WTC11 (cell line): Measurements from ENCODE around the gene DLX2. TPM values are rescaled to one million over a fixed set of nuclear protein-coding genes. Genes with fewer than 3 reads are reported as not detected.
"Not testable (repeated sequence)": the region's sequence is repeated elsewhere in the genome, so short reads cannot be mapped to it uniquely, and the experiment has no call there.

Source experiments
- ATAC-seq: fragments of 200-7000 bp; cut with Tn5 transposase; 2 replicates; pipeline ENCODE4 v1.10.0; 2021; ENCODE audit warnings: mild to moderate bottlenecking, moderate library complexity
- CTCF ChIA-PET: fragments of 300-600 bp; sonication (Branson Sonifier 250); formaldehyde crosslinking; loops from one replicate; lab custom pipeline; 2021; ENCODE audit warnings: antibody characterized with exemption; lab: Charles Lee
- POLR2A ChIA-PET: fragments of 350-600 bp; sonication (Branson Sonifier 250); formaldehyde crosslinking; loops from one replicate; lab custom pipeline; 2021; ENCODE audit warnings: antibody characterized with exemption; lab: Charles Lee
- DNase-seq: peaks from one replicate; pipeline ENCODE4 v3.0.0; 2021; ENCODE audit warnings: low spot score
- H3K27ac Mint-ChIP-seq: 2 replicates; pipeline ENCODE4 v1.8.0; 2021; ENCODE audit warnings: mixed read lengths
- H3K27me3 Mint-ChIP-seq: 2 replicates; pipeline ENCODE4 v1.8.0; 2021; ENCODE audit warnings: low read depth, mild to moderate bottlenecking, moderate library complexity, mixed read lengths
- H3K36me3 Mint-ChIP-seq: 2 replicates; pipeline ENCODE4 v1.8.0; 2021; ENCODE audit warnings: mixed read lengths
- H3K4me1 Mint-ChIP-seq: 2 replicates; pipeline ENCODE4 v1.8.0; 2022; ENCODE audit warnings: mixed read lengths
- H3K4me3 Mint-ChIP-seq: 2 replicates; pipeline ENCODE4 v1.8.0; 2021; ENCODE audit warnings: mild to moderate bottlenecking, moderate library complexity, mixed read lengths
- H3K9me3 Mint-ChIP-seq: 2 replicates; pipeline ENCODE4 v1.8.0; 2021; ENCODE audit warnings: mixed read lengths
- CREM ChIP-seq: sonication (generic); formaldehyde crosslinking; IDR thresholded peaks from 2 replicates; pipeline ENCODE4 v1.8.1; 2022; ENCODE audit warnings: mild to moderate bottlenecking, missing genetic modification reagents, moderate library complexity
- ESRRA ChIP-seq: sonication (generic); formaldehyde crosslinking; IDR thresholded peaks from 2 replicates; pipeline ENCODE4 v1.8.1; 2022; ENCODE audit warnings: mild to moderate bottlenecking, missing genetic modification reagents, borderline replicate concordance
- ETV6 ChIP-seq: sonication (generic); formaldehyde crosslinking; IDR thresholded peaks from 2 replicates; pipeline ENCODE4 v1.8.1; 2022; ENCODE audit warnings: mild to moderate bottlenecking, missing genetic modification reagents
- FOXJ3 ChIP-seq: sonication (generic); formaldehyde crosslinking; IDR thresholded peaks from 2 replicates; pipeline ENCODE4 v1.9.0; 2021; ENCODE audit warnings: missing genetic modification reagents, mild to moderate bottlenecking, borderline replicate concordance
- FOXK1 ChIP-seq: sonication (generic); formaldehyde crosslinking; IDR thresholded peaks from 2 replicates; pipeline ENCODE4 v1.8.0; 2022; ENCODE audit warnings: mild to moderate bottlenecking, moderate library complexity, missing genetic modification reagents
- GRHL2 ChIP-seq: fragments of 250-450 bp; sonication (Bioruptor Pico); IDR thresholded peaks from 2 replicates; pipeline ENCODE4 v1.8.0; 2022; ENCODE audit warnings: mild to moderate bottlenecking, moderate library complexity; ENCODE audit not compliant: insufficient replicate concordance, severe bottlenecking
- NFATC4 ChIP-seq: fragments of 250-450 bp; sonication (Bioruptor Pico); IDR thresholded peaks from 2 replicates; pipeline ENCODE4 v1.9.0; 2021; ENCODE audit warnings: mild to moderate bottlenecking
- NFYB ChIP-seq: sonication (generic); formaldehyde crosslinking; conservative IDR thresholded peaks from 2 replicates; pipeline ENCODE4 v1.8.0; 2022; ENCODE audit warnings: low read depth, missing genetic modification reagents
- NR2C2 ChIP-seq: sonication (generic); formaldehyde crosslinking; IDR thresholded peaks from 2 replicates; pipeline ENCODE4 v1.8.0; 2022; ENCODE audit warnings: mild to moderate bottlenecking, missing genetic modification reagents
- PRRX2 ChIP-seq: fragments of 250-450 bp; sonication (Bioruptor Pico); IDR thresholded peaks from 2 replicates; pipeline ENCODE4 v1.8.0; 2021; ENCODE audit warnings: mild to moderate bottlenecking
- SOX15 ChIP-seq: fragments of 250-450 bp; sonication (Bioruptor Pico); IDR thresholded peaks from 2 replicates; pipeline ENCODE4 v1.9.0; 2021; ENCODE audit warnings: mild to moderate bottlenecking
- TEAD1 ChIP-seq: sonication (generic); formaldehyde crosslinking; IDR thresholded peaks from 2 replicates; pipeline ENCODE4 v1.8.0; 2022; ENCODE audit warnings: mild to moderate bottlenecking, missing genetic modification reagents
- TP53 ChIP-seq: sonication (generic); formaldehyde crosslinking; IDR thresholded peaks from 2 replicates; pipeline ENCODE4 v1.8.1; 2023; ENCODE audit warnings: mild to moderate bottlenecking, missing genetic modification reagents
- ZNF121 ChIP-seq: sonication (generic); formaldehyde crosslinking; IDR thresholded peaks from 2 replicates; pipeline ENCODE4 v1.8.0; 2023; ENCODE audit warnings: missing genetic modification reagents
- total RNA-seq: library from RNA; stranded (reverse); gene quantifications from 3 replicates; pipeline ENCODE4 v1.2.3, GENCODE V29; 2021
- TF ChIP-seq, protein P1 (sequence below): sonication (generic); formaldehyde crosslinking; IDR thresholded peaks from 2 replicates; pipeline ENCODE4 v1.8.0; 2022; ENCODE audit warnings: mild to moderate bottlenecking, missing genetic modification reagents
- TF ChIP-seq, protein P2 (sequence below): fragments of 250-450 bp; sonication (Bioruptor Pico); IDR thresholded peaks from 2 replicates; pipeline ENCODE4 v2.1.2; 2022; ENCODE audit warnings: mild to moderate bottlenecking, moderate library complexity
- TF ChIP-seq, protein P3 (sequence below): fragments of 200-600 bp; IDR thresholded peaks from 2 replicates; pipeline ENCODE4 v1.8.0; 2022; ENCODE audit warnings: antibody characterized with exemption
- TF ChIP-seq, protein P4 (sequence below): sonication (generic); formaldehyde crosslinking; IDR thresholded peaks from 2 replicates; pipeline ENCODE4 v1.8.0; 2022; ENCODE audit warnings: mild to moderate bottlenecking, missing genetic modification reagents
- TF ChIP-seq, protein P5 (sequence below): fragments of 250-450 bp; sonication (Bioruptor Pico); IDR thresholded peaks from 2 replicates; pipeline ENCODE4 v1.9.0; 2021; ENCODE audit warnings: mild to moderate bottlenecking
- TF ChIP-seq, protein P6 (sequence below): sonication (generic); formaldehyde crosslinking; conservative IDR thresholded peaks from 2 replicates; pipeline ENCODE4 v1.8.1; 2023; ENCODE audit warnings: mild to moderate bottlenecking, low read depth, missing genetic modification reagents, moderate library complexity

DLX2 gene
- total RNA-seq, 1 experiment from 2014 or later = 0.28 TPM

DNA sequence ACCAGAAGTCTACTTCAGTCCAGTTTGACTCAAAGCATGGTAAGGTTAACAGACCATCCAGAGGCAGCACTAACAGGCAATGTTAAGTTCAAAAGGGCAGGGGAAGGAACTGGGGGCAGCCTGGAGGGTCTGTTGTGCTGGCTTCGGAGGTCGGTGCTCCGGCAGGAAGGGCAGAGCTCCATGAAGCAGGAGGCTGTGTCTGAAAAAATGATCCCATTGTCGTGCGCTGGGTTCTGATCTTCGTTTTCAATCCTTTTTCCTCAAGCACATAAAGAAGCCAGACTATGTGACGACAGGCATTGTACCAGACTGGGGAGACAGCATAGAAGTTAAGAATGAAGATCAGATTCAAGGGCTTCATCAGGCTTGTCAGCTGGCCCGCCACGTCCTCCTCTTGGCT is 39.3 kb downstream of the DLX2 start:
- H3K4me3 Mint-ChIP-seq = no peak overlapping the region
- no peaks in the 10 kb centered on the region for H3K27me3 Mint-ChIP-seq
- H3K36me3 Mint-ChIP-seq = no peaks in the 10 kb centered on the region
- DNase-seq (no peak), ATAC-seq (no peak)
- ChIA-PET POLR2A (no interaction called here), CTCF (interaction anchor here (1.8 kb wide), 1 partner anchor 64 kb away, joined by 8 read pairs; no protein-coding TSS in a partner anchor)
- no peak overlapping the region for H3K27ac Mint-ChIP-seq
- H3K9me3 Mint-ChIP-seq = no peaks in the 10 kb centered on the region
- H3K4me1 Mint-ChIP-seq = no peaks in the 10 kb centered on the region
- TF ChIP-seq FOXK1 (CRISPR knock-in tag) = no peak

DNA sequence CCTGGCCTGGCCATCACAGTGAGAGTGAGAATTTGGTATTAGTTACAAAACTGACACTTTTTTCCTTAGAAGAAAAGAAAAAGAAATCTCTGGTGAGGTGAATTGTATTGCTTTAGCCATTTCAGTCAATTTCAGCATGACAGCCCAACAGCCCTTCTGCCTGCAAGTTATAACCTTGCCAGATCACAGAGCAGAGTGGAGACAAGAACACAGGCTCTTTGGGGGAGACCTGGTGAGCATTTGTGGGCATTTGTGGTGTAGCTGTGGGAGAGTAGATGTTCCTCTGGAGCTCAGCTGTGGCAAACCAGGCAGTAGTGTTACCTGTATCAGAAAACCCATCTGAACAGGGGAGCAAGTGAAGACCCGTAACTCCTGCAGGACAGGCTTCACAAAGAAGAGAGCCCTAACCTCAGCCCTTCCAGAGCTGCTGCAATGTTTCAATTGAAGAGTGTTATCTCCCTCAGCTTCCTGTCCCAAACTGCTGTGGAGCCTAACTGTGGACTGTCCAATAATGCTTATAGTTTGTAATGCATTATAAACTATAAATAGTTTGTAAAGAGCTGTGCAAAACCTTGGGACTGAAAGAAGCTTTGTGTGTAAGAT is 40.2 kb downstream of the DLX2 start:
- Mint-ChIP-seq H3K9me3 (no peaks in the 10 kb centered on the region), H3K4me3 (no peak overlapping the region), H3K27ac (no peak overlapping the region), H3K4me1 (no peaks in the 10 kb centered on the region), H3K27me3 (no peaks in the 10 kb centered on the region), H3K36me3 (no peaks in the 10 kb centered on the region)
- DNase-seq (no peak), ATAC-seq (no peak)
- TF ChIP-seq, protein P1, sequence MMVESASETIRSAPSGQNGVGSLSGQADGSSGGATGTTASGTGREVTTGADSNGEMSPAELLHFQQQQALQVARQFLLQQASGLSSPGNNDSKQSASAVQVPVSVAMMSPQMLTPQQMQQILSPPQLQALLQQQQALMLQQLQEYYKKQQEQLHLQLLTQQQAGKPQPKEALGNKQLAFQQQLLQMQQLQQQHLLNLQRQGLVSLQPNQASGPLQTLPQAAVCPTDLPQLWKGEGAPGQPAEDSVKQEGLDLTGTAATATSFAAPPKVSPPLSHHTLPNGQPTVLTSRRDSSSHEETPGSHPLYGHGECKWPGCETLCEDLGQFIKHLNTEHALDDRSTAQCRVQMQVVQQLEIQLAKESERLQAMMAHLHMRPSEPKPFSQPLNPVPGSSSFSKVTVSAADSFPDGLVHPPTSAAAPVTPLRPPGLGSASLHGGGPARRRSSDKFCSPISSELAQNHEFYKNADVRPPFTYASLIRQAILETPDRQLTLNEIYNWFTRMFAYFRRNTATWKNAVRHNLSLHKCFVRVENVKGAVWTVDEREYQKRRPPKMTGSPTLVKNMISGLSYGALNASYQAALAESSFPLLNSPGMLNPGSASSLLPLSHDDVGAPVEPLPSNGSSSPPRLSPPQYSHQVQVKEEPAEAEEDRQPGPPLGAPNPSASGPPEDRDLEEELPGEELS (CRISPR knock-in tag) = no peak
- TF ChIP-seq, protein P2, sequence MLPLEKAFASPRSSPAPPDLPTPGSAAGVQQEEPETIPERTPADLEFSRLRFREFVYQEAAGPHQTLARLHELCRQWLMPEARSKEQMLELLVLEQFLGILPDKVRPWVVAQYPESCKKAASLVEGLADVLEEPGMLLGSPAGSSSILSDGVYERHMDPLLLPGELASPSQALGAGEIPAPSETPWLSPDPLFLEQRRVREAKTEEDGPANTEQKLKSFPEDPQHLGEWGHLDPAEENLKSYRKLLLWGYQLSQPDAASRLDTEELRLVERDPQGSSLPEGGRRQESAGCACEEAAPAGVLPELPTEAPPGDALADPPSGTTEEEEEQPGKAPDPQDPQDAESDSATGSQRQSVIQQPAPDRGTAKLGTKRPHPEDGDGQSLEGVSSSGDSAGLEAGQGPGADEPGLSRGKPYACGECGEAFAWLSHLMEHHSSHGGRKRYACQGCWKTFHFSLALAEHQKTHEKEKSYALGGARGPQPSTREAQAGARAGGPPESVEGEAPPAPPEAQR (CRISPR knock-in tag) = no peak
- TF ChIP-seq, protein P3, sequence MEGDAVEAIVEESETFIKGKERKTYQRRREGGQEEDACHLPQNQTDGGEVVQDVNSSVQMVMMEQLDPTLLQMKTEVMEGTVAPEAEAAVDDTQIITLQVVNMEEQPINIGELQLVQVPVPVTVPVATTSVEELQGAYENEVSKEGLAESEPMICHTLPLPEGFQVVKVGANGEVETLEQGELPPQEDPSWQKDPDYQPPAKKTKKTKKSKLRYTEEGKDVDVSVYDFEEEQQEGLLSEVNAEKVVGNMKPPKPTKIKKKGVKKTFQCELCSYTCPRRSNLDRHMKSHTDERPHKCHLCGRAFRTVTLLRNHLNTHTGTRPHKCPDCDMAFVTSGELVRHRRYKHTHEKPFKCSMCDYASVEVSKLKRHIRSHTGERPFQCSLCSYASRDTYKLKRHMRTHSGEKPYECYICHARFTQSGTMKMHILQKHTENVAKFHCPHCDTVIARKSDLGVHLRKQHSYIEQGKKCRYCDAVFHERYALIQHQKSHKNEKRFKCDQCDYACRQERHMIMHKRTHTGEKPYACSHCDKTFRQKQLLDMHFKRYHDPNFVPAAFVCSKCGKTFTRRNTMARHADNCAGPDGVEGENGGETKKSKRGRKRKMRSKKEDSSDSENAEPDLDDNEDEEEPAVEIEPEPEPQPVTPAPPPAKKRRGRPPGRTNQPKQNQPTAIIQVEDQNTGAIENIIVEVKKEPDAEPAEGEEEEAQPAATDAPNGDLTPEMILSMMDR = no peak
- no peak for TF ChIP-seq TEAD1
- TF ChIP-seq ETV6 (CRISPR knock-in tag) = no peak
- TF ChIP-seq, protein P4, sequence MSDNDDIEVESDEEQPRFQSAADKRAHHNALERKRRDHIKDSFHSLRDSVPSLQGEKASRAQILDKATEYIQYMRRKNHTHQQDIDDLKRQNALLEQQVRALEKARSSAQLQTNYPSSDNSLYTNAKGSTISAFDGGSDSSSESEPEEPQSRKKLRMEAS = no peak
- TF ChIP-seq PRRX2 = no peak
- TF ChIP-seq NFATC4 = no peak
- no peak for TF ChIP-seq FOXJ3
- TF ChIP-seq, protein P5, sequence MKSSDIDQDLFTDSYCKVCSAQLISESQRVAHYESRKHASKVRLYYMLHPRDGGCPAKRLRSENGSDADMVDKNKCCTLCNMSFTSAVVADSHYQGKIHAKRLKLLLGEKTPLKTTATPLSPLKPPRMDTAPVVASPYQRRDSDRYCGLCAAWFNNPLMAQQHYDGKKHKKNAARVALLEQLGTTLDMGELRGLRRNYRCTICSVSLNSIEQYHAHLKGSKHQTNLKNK (CRISPR knock-in tag) = no peak
- no peak for TF ChIP-seq ESRRA (CRISPR knock-in tag)
- no peak for TF ChIP-seq NR2C2 (CRISPR knock-in tag)
- CTCF ChIA-PET = interaction anchor here (1.8 kb wide), 1 partner anchor 65 kb away, joined by 8 read pairs; no protein-coding TSS in a partner anchor
- POLR2A ChIA-PET = no interaction called here

DNA sequence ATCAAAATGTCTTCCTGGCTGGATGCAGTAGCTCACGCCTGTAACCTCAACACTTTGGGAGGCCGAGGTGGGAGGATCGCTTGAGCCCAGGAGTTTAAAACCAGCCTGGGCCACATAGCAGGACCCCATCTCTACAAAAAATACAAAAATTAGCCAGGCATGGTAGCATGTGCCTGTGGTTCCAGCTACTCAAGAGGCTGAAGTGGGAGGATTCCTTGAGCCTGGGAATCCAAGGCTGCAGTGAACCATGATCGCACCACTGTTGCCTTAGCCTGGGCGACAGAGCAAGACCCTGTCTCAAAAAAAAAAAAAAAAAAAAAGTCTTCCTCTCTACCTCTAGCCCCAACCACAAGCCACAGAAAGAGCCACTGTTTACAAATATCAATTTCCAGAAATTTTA is 42.6 kb downstream of the DLX2 start:
- not testable (repeated sequence) for DNase-seq
- POLR2A ChIA-PET = interaction anchor here (0.7 kb wide), 1 partner anchor 501 kb away, joined by 4 read pairs; no protein-coding TSS in a partner anchor
- 0 out of 2 replicates have a peak, but pooled peaks have one; percentile 28 for TF ChIP-seq ZNF121
- TF ChIP-seq, all 79 proteins: peak for 1; not testable (repeated sequence) for 78
- CTCF ChIA-PET = interaction anchor here (0.9 kb wide), 1 partner anchor 67 kb away, joined by 5 read pairs; no protein-coding TSS in a partner anchor
- not testable (repeated sequence) for H3K36me3 Mint-ChIP-seq, H3K27ac Mint-ChIP-seq, H3K4me1 Mint-ChIP-seq, ATAC-seq, H3K4me3 Mint-ChIP-seq, H3K9me3 Mint-ChIP-seq, H3K27me3 Mint-ChIP-seq

DNA sequence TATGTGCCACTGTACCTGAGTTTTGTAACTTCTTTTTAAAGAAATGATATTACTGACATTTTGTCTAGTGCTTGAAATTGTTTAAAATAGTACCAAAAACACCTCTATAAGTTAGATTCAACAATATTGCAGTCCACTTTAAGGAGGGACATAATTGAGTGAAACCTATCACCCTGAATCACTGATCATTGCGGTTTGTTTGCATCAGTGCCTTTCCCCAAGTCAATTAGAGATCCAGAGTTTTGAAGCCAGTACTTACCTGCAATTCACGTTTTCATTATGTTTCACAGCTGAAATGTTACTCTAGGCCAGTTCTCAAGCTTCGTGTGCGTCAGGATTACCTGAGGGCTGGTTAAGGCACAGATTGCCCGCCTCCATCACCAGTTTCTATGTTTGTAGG is 44.0 kb downstream of the DLX2 start:
- Mint-ChIP-seq H3K9me3 (no peaks in the 10 kb centered on the region), H3K27me3 (no peaks in the 10 kb centered on the region)
- POLR2A ChIA-PET = no interaction called here
- TF ChIP-seq SOX15 (CRISPR knock-in tag) = no peak
- TF ChIP-seq, protein P5 (CRISPR knock-in tag) = no peak
- no peak for TF ChIP-seq NR2C2 (CRISPR knock-in tag)
- TF ChIP-seq GRHL2 = no peak
- TF ChIP-seq TP53 (CRISPR knock-in tag) = no peak
- TF ChIP-seq NFYB (CRISPR knock-in tag) = no peak
- TF ChIP-seq, protein P6, sequence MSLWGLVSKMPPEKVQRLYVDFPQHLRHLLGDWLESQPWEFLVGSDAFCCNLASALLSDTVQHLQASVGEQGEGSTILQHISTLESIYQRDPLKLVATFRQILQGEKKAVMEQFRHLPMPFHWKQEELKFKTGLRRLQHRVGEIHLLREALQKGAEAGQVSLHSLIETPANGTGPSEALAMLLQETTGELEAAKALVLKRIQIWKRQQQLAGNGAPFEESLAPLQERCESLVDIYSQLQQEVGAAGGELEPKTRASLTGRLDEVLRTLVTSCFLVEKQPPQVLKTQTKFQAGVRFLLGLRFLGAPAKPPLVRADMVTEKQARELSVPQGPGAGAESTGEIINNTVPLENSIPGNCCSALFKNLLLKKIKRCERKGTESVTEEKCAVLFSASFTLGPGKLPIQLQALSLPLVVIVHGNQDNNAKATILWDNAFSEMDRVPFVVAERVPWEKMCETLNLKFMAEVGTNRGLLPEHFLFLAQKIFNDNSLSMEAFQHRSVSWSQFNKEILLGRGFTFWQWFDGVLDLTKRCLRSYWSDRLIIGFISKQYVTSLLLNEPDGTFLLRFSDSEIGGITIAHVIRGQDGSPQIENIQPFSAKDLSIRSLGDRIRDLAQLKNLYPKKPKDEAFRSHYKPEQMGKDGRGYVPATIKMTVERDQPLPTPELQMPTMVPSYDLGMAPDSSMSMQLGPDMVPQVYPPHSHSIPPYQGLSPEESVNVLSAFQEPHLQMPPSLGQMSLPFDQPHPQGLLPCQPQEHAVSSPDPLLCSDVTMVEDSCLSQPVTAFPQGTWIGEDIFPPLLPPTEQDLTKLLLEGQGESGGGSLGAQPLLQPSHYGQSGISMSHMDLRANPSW (CRISPR knock-in tag) = no peak
- TF ChIP-seq, protein P4 = no peak
- no peak for TF ChIP-seq CREM (CRISPR knock-in tag)

More for the DNA sequence above, 44.0 kb downstream of the DLX2 start:
- Mint-ChIP-seq H3K4me3 (no peak overlapping the region), H3K27ac (no peak overlapping the region), H3K36me3 (no peaks in the 10 kb centered on the region), H3K4me1 (no peaks in the 10 kb centered on the region)
- DNase-seq (no peak), ATAC-seq (no peak)
- CTCF ChIA-PET = no interaction called here
